Stimulated activated CD4-positive, alpha-beta T cell treated with anti-CD3 and anti-CD28 coated beads, TNF-alpha, amount 100 ng/mL, for 24 hours (primary cell): ENCODE measurements around the gene LGALS9C.
"Not testable (repeated sequence)": the region's sequence is repeated elsewhere in the genome, so short reads cannot be mapped to it uniquely, and the experiment has no call there.

Experiments
- DNase-seq, 3 experiments: peaks; one replicate each; pipeline ENCODE4 v3.0.0-alpha.2; 2020; ENCODE audit warnings: low read depth in 3 of 3

Gene LGALS9C

GRCh38 chr17:18476508-18477308 is at the start of gene LGALS9C:
Gene LGALS9C, plus strand, starts transcription at chr17:18476789. Its CDS starts 66 bp downstream, at chr17:18476855.
- DNase-seq: not testable (repeated sequence)

- DNase-seq: not testable (repeated sequence)
These were observed 44.4 kb upstream of the LGALS9C start for GRCh38 chr17:18432206-18432605.

- DNase-seq: not testable (repeated sequence)
These were observed 37.1 kb upstream of the LGALS9C start for GRCh38 chr17:18439465-18439870.

GRCh38 chr17:18442093-18442492 is 34.5 kb upstream of the LGALS9C start:
- peak in 2 of 3 experiments; percentile 2 to 29 for DNase-seq

GRCh38 chr17:18442532-18442931 is 34.1 kb upstream of the LGALS9C start:
- DNase-seq: not testable (repeated sequence)

GRCh38 chr17:18447476-18448205 is 28.9 kb upstream of the LGALS9C start:
- DNase-seq: not testable (repeated sequence)

GRCh38 chr17:18448311-18448710 is 28.3 kb upstream of the LGALS9C start:
- not testable (repeated sequence) for DNase-seq

- not testable (repeated sequence) for DNase-seq
These were observed 26.8 kb upstream of the LGALS9C start for GRCh38 chr17:18449833-18450232.

- not testable (repeated sequence) for DNase-seq
These were observed 25.6 kb upstream of the LGALS9C start for GRCh38 chr17:18450998-18451397.

- DNase-seq: not testable (repeated sequence)
These were observed 24.6 kb upstream of the LGALS9C start for GRCh38 chr17:18451969-18452368.

- not testable (repeated sequence) for DNase-seq
These were observed 17.6 kb upstream of the LGALS9C start for GRCh38 chr17:18459035-18459434.

GRCh38 chr17:18463831-18464502 is 12.6 kb upstream of the LGALS9C start:
- not testable (repeated sequence) for DNase-seq

- not testable (repeated sequence) for DNase-seq
These were observed 10.2 kb upstream of the LGALS9C start for GRCh38 chr17:18466250-18466983.

- DNase-seq: not testable (repeated sequence)
These were observed 9.6 kb upstream of the LGALS9C start for GRCh38 chr17:18467001-18467400.

GRCh38 chr17:18468472-18469171 is 8.0 kb upstream of the LGALS9C start:
- DNase-seq: not testable (repeated sequence)

- DNase-seq: not testable (repeated sequence)
These were observed 6.8 kb upstream of the LGALS9C start for GRCh38 chr17:18469837-18470236.

- not testable (repeated sequence) for DNase-seq
These were observed 6.2 kb upstream of the LGALS9C start for GRCh38 chr17:18470345-18470930.

GRCh38 chr17:18473967-18474366 is 2.6 kb upstream of the LGALS9C start:
- not testable (repeated sequence) for DNase-seq

GRCh38 chr17:18474754-18475153 is 1.8 kb upstream of the LGALS9C start:
- DNase-seq: not testable (repeated sequence)

GRCh38 chr17:18477367-18477766 is 778 bp downstream of the LGALS9C start:
- DNase-seq: not testable (repeated sequence)
